Measurements from ENCODE around the gene GNAI3.

GNAI3 gene

DNA sequence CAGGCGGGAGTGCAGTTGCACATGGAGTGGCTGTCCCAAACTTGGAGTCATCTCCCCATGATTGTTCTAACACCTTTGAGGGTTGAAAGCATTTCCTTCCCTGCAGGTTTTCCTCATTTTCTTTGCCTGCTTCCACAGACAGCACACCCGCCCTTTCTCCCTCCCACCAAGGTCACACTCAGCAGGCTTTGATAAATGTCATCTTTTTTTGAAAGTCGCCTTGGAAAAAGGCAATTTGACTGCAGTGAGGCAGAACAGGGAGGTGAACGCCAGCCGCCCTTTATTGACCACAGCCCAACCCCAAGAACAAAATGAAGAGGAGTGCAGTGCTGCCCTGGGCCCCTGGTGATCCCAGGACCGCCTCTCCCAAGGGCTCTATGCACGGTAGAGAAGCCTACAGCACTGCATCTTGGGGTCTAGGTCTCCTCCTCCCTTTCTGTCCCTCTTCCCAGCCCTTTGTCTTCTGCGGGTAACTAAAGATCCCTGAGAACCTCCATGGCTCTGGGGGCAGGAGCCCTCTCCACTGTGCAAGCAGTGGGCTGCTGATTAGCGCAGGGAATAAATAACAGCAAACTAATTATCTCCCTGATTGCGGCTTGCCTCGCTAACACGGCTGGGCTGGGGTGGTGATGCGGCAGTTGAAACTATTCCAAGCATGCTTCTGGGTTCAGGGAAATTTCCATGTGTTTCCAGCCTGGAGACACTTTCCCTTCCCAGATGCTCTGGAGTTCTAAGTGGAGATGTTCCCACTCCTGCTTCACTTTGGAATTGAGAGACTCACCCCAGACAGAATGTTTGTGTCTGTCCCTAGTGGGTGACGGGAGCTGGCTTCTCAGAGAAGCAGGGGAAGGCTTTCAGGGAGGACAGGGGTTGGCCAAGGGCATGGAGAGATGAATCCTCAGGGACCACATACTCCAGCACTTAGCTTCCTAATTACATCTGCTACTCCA, 27.1 kb upstream of the GNAI3 start:
- TF ChIP-seq ARNT (IDR thresholded peaks at IDR 0.05), result no peak
- TF ChIP-seq ZNF384 (IDR thresholded peaks at IDR 0.05), result no peak
- TF ChIP-seq SUZ12 (IDR thresholded peaks at IDR 0.05), result no peak
- no peak for TF ChIP-seq BHLHE40 (IDR thresholded peaks at IDR 0.05; ENCODE audit: borderline replicate concordance)
- TF ChIP-seq SP1 (IDR thresholded peaks at IDR 0.05), result no peak
- TF ChIP-seq FOXK2 (IDR thresholded peaks at IDR 0.05), result no peak
- no peak for TF ChIP-seq CTBP1 (IDR thresholded peaks at IDR 0.05; ENCODE audit: borderline replicate concordance)
- TF ChIP-seq ELF4 (IDR thresholded peaks at IDR 0.05), result no peak
- no peak for TF ChIP-seq HDGF (IDR thresholded peaks at IDR 0.05; ENCODE audit: borderline replicate concordance)
- no peak for TF ChIP-seq LEF1 (IDR thresholded peaks at IDR 0.05; ENCODE audit: borderline replicate concordance)
- TF ChIP-seq, protein P1, sequence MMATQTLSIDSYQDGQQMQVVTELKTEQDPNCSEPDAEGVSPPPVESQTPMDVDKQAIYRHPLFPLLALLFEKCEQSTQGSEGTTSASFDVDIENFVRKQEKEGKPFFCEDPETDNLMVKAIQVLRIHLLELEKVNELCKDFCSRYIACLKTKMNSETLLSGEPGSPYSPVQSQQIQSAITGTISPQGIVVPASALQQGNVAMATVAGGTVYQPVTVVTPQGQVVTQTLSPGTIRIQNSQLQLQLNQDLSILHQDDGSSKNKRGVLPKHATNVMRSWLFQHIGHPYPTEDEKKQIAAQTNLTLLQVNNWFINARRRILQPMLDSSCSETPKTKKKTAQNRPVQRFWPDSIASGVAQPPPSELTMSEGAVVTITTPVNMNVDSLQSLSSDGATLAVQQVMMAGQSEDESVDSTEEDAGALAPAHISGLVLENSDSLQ (IDR thresholded peaks at IDR 0.05), result no peak
- no peak for TF ChIP-seq FOXM1 (IDR thresholded peaks at IDR 0.05; ENCODE audit: borderline replicate concordance)
- no peak for TF ChIP-seq NFRKB (IDR thresholded peaks at IDR 0.05)
- TF ChIP-seq FOXA1 (IDR thresholded peaks at IDR 0.05), result no peak
- TF ChIP-seq TARDBP (IDR thresholded peaks at IDR 0.05), result no peak
- no peak for TF ChIP-seq L3MBTL2 (conservative IDR thresholded peaks at IDR 0.05)
- CTCF ChIA-PET, result interaction anchor here (0.6 to 3.4 kb wide), 2 partner anchors 11 to 256 kb away, joined by 3 to 16 read pairs; no protein-coding TSS in a partner anchor
- DNase-seq (ENCODE audit: extremely low spot score), result no peak

DNA sequence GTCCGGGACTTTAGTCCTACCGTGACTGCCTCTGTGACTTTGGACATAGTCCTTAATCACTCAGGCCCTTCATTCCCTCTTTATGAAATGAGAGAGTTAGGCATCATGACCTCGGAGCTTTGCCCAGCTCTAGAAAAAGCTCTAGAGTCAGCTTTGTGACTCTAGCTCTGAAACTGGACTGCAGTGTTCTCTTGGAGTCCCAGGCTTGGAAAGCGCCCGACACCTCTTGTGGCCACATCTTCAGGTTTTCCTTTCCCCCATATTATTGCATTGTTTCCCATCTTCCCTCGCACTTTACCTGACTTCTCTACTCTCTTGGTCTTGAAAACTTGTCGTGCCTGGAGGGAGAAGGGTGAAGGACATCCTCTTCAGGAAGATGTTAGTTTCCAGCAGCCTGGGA, 26.4 kb upstream of the GNAI3 start:
- POLR2A ChIA-PET, result no interaction called here

More for the DNA sequence above, 27.1 kb upstream of the GNAI3 start:
- POLR2A ChIA-PET, result interaction anchor here (1.5 kb wide), 1 partner anchor 11 kb away, joined by 5 read pairs; the partner anchor contains the start of gene AMIGO1

DNA sequence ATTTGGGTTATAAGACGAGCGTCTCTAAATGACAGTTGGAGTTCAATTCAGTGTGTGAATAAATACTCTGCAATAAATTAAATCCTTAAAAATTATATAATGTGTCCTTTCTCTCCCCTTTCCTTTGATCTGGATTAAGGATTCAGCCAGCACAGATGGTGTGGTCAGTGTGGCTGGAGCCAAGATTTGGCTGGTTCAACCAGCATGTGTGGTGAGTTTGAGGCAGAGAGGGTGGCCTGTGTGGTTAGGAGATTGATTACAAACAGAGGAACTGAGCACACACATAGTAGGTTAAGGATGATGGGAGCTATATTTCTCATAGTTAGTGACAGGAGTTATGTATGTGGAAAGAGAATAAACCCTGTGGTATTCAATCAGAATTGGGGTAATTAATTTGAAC, 24.7 kb upstream of the GNAI3 start:
- POLR2A ChIA-PET, result no interaction called here
- DNase-seq (ENCODE audit: extremely low spot score), result no peak
- TF ChIP-seq FOXA1 (IDR thresholded peaks at IDR 0.05), result no peak
- no peak for TF ChIP-seq SUZ12 (IDR thresholded peaks at IDR 0.05)
- CTCF ChIA-PET, result interaction anchor here (3.4 kb wide), 1 partner anchor 8 kb away, joined by 16 read pairs; no protein-coding TSS in a partner anchor

More for the DNA sequence above, 26.4 kb upstream of the GNAI3 start:
- no peak for DNase-seq (ENCODE audit: extremely low spot score)
- CTCF ChIA-PET, result interaction anchor here (0.6 to 3.4 kb wide), 3 partner anchors 10 to 255 kb away, joined by 3 to 16 read pairs (median 3); partner anchors contain the start of gene CYB561D1
- TF ChIP-seq FOXA1 (IDR thresholded peaks at IDR 0.05), result no peak
- TF ChIP-seq SP1 (IDR thresholded peaks at IDR 0.05), result no peak
- no peak for TF ChIP-seq SUZ12 (IDR thresholded peaks at IDR 0.05)
- no peak for TF ChIP-seq CTBP1 (IDR thresholded peaks at IDR 0.05; ENCODE audit: borderline replicate concordance)
- TF ChIP-seq LEF1 (IDR thresholded peaks at IDR 0.05; ENCODE audit: borderline replicate concordance), result no peak
- no peak for TF ChIP-seq HDGF (IDR thresholded peaks at IDR 0.05; ENCODE audit: borderline replicate concordance)
- no peak for TF ChIP-seq BHLHE40 (IDR thresholded peaks at IDR 0.05; ENCODE audit: borderline replicate concordance)
- TF ChIP-seq ZNF384 (IDR thresholded peaks at IDR 0.05), result no peak
- no peak for TF ChIP-seq NFRKB (IDR thresholded peaks at IDR 0.05)
- TF ChIP-seq ARNT (IDR thresholded peaks at IDR 0.05), result no peak
- TF ChIP-seq, protein P1 (IDR thresholded peaks at IDR 0.05), result no peak
- no peak for TF ChIP-seq TARDBP (IDR thresholded peaks at IDR 0.05)
- no peak for TF ChIP-seq L3MBTL2 (conservative IDR thresholded peaks at IDR 0.05)

DNA sequence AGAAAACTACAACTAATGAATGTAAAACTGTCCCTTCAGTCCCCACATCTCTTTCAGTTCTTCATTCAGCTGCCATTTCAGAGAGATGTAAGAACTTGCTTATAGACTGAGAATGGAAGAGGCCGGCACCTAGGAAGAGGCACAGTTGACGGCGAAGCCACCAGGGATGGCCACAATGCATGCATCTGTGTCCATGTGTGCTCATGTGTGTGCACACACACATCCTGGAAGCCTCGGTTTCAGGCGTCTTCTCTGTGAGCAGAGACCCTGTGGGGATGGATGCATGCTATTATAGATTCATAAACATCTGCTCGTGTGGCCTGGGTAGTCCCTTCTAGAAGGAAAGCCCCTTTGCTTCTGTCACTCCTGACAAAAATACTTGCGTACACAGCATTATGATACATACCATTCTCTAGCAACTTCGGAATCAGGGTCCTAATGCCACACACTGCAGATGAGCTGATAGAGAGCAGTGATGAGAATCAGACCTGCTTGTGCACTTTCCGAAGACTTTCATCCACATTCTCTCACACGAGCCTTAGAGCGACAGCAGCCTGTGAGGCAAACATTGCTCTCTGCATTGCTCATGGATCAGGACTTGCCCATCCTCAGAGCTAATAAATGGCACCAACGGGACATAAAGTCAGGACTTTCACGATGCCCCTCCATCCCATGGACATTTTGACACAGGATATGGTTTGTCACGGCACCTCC, 21.2 kb upstream of the GNAI3 start:
- no peak for DNase-seq (ENCODE audit: extremely low spot score)
- ChIA-PET POLR2A (no interaction called here), CTCF (interaction anchor here (0.6 to 1.6 kb wide), 2 partner anchors 37 to 120 kb away, joined by 3 to 4 read pairs; no protein-coding TSS in a partner anchor)
- TF ChIP-seq BHLHE40 (IDR thresholded peaks at IDR 0.05; ENCODE audit: borderline replicate concordance) (no peak), FOXA1 (IDR thresholded peaks at IDR 0.05) (no peak), NFRKB (IDR thresholded peaks at IDR 0.05) (no peak), FOXM1 (IDR thresholded peaks at IDR 0.05; ENCODE audit: borderline replicate concordance) (no peak)

DNA sequence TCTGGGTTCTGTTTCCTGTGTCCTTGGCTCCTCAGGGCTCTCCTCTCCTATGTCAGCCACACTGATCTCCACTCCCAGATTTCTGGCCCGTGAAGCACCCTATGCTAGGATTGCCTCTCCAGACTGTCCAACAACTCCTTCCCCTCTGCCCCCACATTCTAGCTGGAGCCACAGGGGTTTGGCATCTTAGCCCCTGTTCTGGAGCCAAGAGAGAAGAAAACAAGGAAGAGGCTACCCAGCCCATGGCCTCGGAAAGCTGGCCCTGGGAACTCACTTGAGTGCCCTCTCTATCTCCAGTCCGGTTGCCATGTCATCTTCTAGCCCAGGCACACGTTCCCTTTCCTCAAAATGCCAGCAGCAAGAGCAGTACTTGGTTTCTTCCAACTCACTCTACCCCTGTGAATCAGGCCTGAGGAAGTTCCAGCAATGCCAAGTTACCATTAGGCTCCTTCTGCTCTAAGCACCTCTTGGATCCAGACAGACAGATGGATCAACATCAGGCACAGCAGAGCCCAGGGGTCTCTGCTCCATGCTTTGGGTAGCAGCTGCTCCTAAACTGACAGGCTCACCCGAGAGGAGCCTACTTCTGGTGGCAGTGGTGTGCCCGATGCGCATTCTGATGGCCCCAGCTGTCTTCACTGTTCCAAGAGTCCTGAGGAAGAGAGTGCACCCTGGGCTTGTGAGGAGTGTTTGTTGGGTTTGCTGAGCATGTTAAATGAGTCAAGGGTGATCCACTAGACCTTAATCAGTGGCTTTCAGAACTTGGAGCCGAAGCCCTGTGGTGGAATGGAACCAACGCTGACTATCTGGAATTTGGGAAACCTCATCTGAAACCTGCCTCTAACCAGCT, 20.3 kb upstream of the GNAI3 start:
- TF ChIP-seq SUZ12 (IDR thresholded peaks at IDR 0.05) (no peak), SP1 (IDR thresholded peaks at IDR 0.05) (no peak), HDGF (IDR thresholded peaks at IDR 0.05; ENCODE audit: borderline replicate concordance) (no peak), ELF4 (IDR thresholded peaks at IDR 0.05) (no peak), FOXA1 (IDR thresholded peaks at IDR 0.05) (no peak), FOXK2 (IDR thresholded peaks at IDR 0.05) (no peak), FOXM1 (IDR thresholded peaks at IDR 0.05; ENCODE audit: borderline replicate concordance) (no peak), ARNT (IDR thresholded peaks at IDR 0.05) (no peak)
- CTCF ChIA-PET, result interaction anchor here (0.6 to 5.5 kb wide), 5 partner anchors 30 to 1017 kb away, joined by 3 to 50 read pairs (median 4); no protein-coding TSS in a partner anchor
- POLR2A ChIA-PET, result interaction anchor here (0.9 kb wide), 1 partner anchor 19 kb away, joined by 3 read pairs; the partner anchor contains the start of gene AMIGO1
- DNase-seq (ENCODE audit: extremely low spot score), result no peak
